Measurements from ENCODE around the gene ARHGAP15.

The ARHGAP15 gene

DNA sequence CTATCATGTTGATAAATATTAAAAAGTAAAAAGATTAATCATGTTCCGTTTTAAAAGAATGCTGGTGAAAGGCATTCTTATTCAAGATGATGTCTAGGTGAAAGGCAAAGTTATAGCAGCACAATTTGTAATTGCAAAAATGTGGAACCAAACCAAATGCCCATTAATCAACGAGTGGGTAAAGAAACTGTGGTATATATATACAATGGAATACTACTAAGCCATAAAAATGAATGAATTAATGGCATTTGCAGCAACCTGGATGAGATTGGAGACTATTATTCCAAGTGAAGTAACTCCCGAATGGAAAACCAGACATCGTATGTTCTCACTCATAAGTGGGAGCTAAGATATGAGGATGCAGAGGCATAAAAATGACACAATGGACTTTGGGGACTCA, 286.4 kb downstream of the ARHGAP15 start:
- Histone ChIP-seq H3K27me3 (ENCODE audit: insufficient read depth, poor library complexity, severe bottlenecking) (no peaks in the 10 kb centered on the region), H3K27ac (replicated peaks) (no peak overlapping the region), H3K4me3 (replicated peaks; ENCODE audit: insufficient read depth, low read length) (no peak overlapping the region)
- no peak for TF ChIP-seq POLR2AphosphoS5 (IDR thresholded peaks at IDR 0.05; ENCODE audit: low read depth)
- no peak for TF ChIP-seq GABPA (IDR thresholded peaks at IDR 0.05; ENCODE audit: low read depth)
- TF ChIP-seq, protein P1, sequence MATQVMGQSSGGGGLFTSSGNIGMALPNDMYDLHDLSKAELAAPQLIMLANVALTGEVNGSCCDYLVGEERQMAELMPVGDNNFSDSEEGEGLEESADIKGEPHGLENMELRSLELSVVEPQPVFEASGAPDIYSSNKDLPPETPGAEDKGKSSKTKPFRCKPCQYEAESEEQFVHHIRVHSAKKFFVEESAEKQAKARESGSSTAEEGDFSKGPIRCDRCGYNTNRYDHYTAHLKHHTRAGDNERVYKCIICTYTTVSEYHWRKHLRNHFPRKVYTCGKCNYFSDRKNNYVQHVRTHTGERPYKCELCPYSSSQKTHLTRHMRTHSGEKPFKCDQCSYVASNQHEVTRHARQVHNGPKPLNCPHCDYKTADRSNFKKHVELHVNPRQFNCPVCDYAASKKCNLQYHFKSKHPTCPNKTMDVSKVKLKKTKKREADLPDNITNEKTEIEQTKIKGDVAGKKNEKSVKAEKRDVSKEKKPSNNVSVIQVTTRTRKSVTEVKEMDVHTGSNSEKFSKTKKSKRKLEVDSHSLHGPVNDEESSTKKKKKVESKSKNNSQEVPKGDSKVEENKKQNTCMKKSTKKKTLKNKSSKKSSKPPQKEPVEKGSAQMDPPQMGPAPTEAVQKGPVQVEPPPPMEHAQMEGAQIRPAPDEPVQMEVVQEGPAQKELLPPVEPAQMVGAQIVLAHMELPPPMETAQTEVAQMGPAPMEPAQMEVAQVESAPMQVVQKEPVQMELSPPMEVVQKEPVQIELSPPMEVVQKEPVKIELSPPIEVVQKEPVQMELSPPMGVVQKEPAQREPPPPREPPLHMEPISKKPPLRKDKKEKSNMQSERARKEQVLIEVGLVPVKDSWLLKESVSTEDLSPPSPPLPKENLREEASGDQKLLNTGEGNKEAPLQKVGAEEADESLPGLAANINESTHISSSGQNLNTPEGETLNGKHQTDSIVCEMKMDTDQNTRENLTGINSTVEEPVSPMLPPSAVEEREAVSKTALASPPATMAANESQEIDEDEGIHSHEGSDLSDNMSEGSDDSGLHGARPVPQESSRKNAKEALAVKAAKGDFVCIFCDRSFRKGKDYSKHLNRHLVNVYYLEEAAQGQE (IDR thresholded peaks at IDR 0.05; ENCODE audit: insufficient replicate concordance, low read depth) = no peak
- TF ChIP-seq CTCF (IDR thresholded peaks at IDR 0.05; ENCODE audit: insufficient read depth, low read length) = no peak
- TF ChIP-seq SPI1 (IDR thresholded peaks at IDR 0.05; ENCODE audit: borderline replicate concordance, low read depth) = no peak
- no peak for DNase-seq (ENCODE audit: low read depth in 1 of 2, low spot score in 1 of 2)

- DNase-seq (ENCODE audit: low read depth in 1 of 2, low spot score in 1 of 2) = no peak
- Histone ChIP-seq H3K27me3 (ENCODE audit: insufficient read depth, poor library complexity, severe bottlenecking) (no peaks in the 10 kb centered on the region), H3K4me3 (replicated peaks; ENCODE audit: insufficient read depth, low read length) (no peak overlapping the region), H3K27ac (replicated peaks) (no peak overlapping the region)
- TF ChIP-seq CTCF (IDR thresholded peaks at IDR 0.05; ENCODE audit: insufficient read depth, low read length) (no peak), GABPA (IDR thresholded peaks at IDR 0.05; ENCODE audit: low read depth) (no peak), SPI1 (IDR thresholded peaks at IDR 0.05; ENCODE audit: borderline replicate concordance, low read depth) (no peak), POLR2AphosphoS5 (IDR thresholded peaks at IDR 0.05; ENCODE audit: low read depth) (no peak)
- TF ChIP-seq, protein P1 (IDR thresholded peaks at IDR 0.05; ENCODE audit: insufficient replicate concordance, low read depth) = no peak
Observed at GRCh38 chr2:143417428-143417827, 288.2 kb downstream of the ARHGAP15 start.

GRCh38 chr2:143420313-143420712, 291.1 kb downstream of the ARHGAP15 start:
- TF ChIP-seq, protein P1 (IDR thresholded peaks at IDR 0.05; ENCODE audit: insufficient replicate concordance, low read depth) = no peak
- no peak for TF ChIP-seq GABPA (IDR thresholded peaks at IDR 0.05; ENCODE audit: low read depth)
- no peak for TF ChIP-seq SPI1 (IDR thresholded peaks at IDR 0.05; ENCODE audit: borderline replicate concordance, low read depth)
- no peak for TF ChIP-seq POLR2AphosphoS5 (IDR thresholded peaks at IDR 0.05; ENCODE audit: low read depth)
- TF ChIP-seq CTCF (IDR thresholded peaks at IDR 0.05; ENCODE audit: insufficient read depth, low read length) = no peak
- no peak overlapping the region for H3K27ac ChIP-seq (replicated peaks)
- no peak overlapping the region for H3K4me3 ChIP-seq (replicated peaks; ENCODE audit: insufficient read depth, low read length)
- H3K27me3 ChIP-seq (ENCODE audit: insufficient read depth, poor library complexity, severe bottlenecking) = no peaks in the 10 kb centered on the region
- no peak for DNase-seq (ENCODE audit: low read depth in 1 of 2, low spot score in 1 of 2)

Data from HL-60 (cell line).